Measurements from ENCODE around the gene FBLN1. TPM values are rescaled to one million over a fixed set of nuclear protein-coding genes. Genes with fewer than 3 reads are reported as not detected.

The FBLN1 gene
- total and polyA plus RNA-seq, 2 of the 13 experiments (the other 11 are each of a cell fraction or from before 2014, with no cell fraction given), result 37.3 to 103 TPM

- TF ChIP-seq ZNF343 (CRISPR knock-in tag; IDR thresholded peaks at IDR 0.05) (peak; percentile 43; the same call in 1 of the 2 replicates), CENPBD1 (CRISPR knock-in tag; IDR thresholded peaks at IDR 0.05; ENCODE audit: borderline replicate concordance, low read depth) (no peak), ZNF839 (CRISPR knock-in tag; IDR thresholded peaks at IDR 0.05; ENCODE audit: borderline replicate concordance) (no peak), HNF4A (CRISPR knock-in tag; IDR thresholded peaks at IDR 0.05) (peak; percentile 73), HNF1B (CRISPR knock-in tag; IDR thresholded peaks at IDR 0.05) (0 out of 2 replicates have a peak, but pooled peaks have one; percentile 46), TFE3 (CRISPR knock-in tag; IDR thresholded peaks at IDR 0.05) (no peak), PAWR (CRISPR knock-in tag; IDR thresholded peaks at IDR 0.05; ENCODE audit: borderline replicate concordance) (no peak), RCOR2 (CRISPR knock-in tag; IDR thresholded peaks at IDR 0.05) (no peak), DMTF1 (CRISPR knock-in tag; IDR thresholded peaks at IDR 0.05) (0 out of 2 replicates have a peak, but pooled peaks have one; percentile 55), ZNF792 (CRISPR knock-in tag; IDR thresholded peaks at IDR 0.05) (peak; percentile 58; the same call in 1 of the 2 replicates), ZNF777 (CRISPR knock-in tag; IDR thresholded peaks at IDR 0.05) (0 out of 2 replicates have a peak, but pooled peaks have one; percentile 34), THAP11 (CRISPR knock-in tag; IDR thresholded peaks at IDR 0.05) (0 out of 2 replicates have a peak, but pooled peaks have one; percentile 13), ELF3 (CRISPR knock-in tag; IDR thresholded peaks at IDR 0.05) (peak; percentile 59), SUZ12 (IDR thresholded peaks at IDR 0.05; ENCODE audit: low read depth, low read length) (no peak)
Measured at GRCh38 chr22:45597460-45598192, 94.9 kb downstream of the FBLN1 start (continued).

Data from HepG2 (cell line).